Hepatocyte (in vitro differentiated cells): ENCODE data around the gene PLEKHG4B. TPM values are rescaled to one million over a fixed set of nuclear protein-coding genes. Genes with fewer than 3 reads are reported as not detected.

Experiments
- DNase-seq: peaks from one replicate; pipeline ENCODE4 v3.0.0-alpha.2; 2016; ENCODE audit warnings: low spot score
- H2AFZ ChIP-seq: fragments of 200-600 bp; sonication (generic); 2 replicates; pipeline ENCODE4 v1.6.0; 2016; ENCODE audit warnings: antibody characterized with exemption, mild to moderate bottlenecking
- H3K27ac ChIP-seq: fragments of 200-600 bp; sonication (generic); 2 replicates; pipeline ENCODE4 v1.5.1; 2016; ENCODE audit warnings: mild to moderate bottlenecking
- H3K27me3 ChIP-seq: fragments of 200-600 bp; sonication (generic); 2 replicates; pipeline ENCODE4 v1.6.1; 2016
- H3K36me3 ChIP-seq: fragments of 200-600 bp; sonication (generic); replicated peaks from 2 replicates; pipeline ENCODE4 v1.5.1; 2016; ENCODE audit warnings: low read depth; ENCODE audit not compliant: insufficient read depth
- H3K4me1 ChIP-seq: fragments of 200-600 bp; sonication (generic); 2 replicates; pipeline ENCODE4 v1.5.1; 2016; ENCODE audit warnings: mild to moderate bottlenecking, moderate library complexity; ENCODE audit not compliant: insufficient read depth
- H3K4me2 ChIP-seq: fragments of 200-600 bp; sonication (generic); 2 replicates; pipeline ENCODE4 v1.6.0; 2016
- H3K4me3 ChIP-seq: fragments of 200-600 bp; sonication (generic); 2 replicates; pipeline ENCODE4 v1.5.1; 2016; ENCODE audit warnings: mild to moderate bottlenecking
- H3K79me2 ChIP-seq: fragments of 200-600 bp; sonication (generic); 2 replicates; pipeline ENCODE4 v1.6.0; 2017; ENCODE audit warnings: mild to moderate bottlenecking
- H3K9me2 ChIP-seq: fragments of 200-600 bp; sonication (generic); replicated peaks from 2 replicates; pipeline ENCODE4 v1.6.0; 2017; ENCODE audit warnings: mild to moderate bottlenecking; ENCODE audit not compliant: insufficient read depth
- H3K9me3 ChIP-seq: fragments of 200-600 bp; sonication (generic); 2 replicates; pipeline ENCODE4 v1.5.1; 2016; ENCODE audit warnings: low read depth, mild to moderate bottlenecking
- H4K20me1 ChIP-seq: fragments of 200-600 bp; sonication (generic); 2 replicates; pipeline ENCODE4 v1.6.0; 2016; ENCODE audit warnings: mild to moderate bottlenecking; ENCODE audit not compliant: insufficient read depth, poor library complexity, severe bottlenecking
- EZH2 ChIP-seq: fragments of 200-600 bp; sonication (generic); IDR thresholded peaks from 2 replicates; pipeline ENCODE4 v1.6.1; 2016; ENCODE audit warnings: antibody characterized with exemption, mild to moderate bottlenecking, borderline replicate concordance
- EZH2phosphoT487 ChIP-seq: fragments of 200-600 bp; sonication (generic); IDR thresholded peaks from one replicate; pipeline ENCODE4 v1.6.1; 2018; ENCODE audit warnings: antibody characterized with exemption, mild to moderate bottlenecking, low read depth, moderate library complexity; ENCODE audit not compliant: unreplicated experiment, severe bottlenecking
- WGBS: methylation state at CpG from one replicate; pipeline ENCODE4 v1.1.6; 2016; ENCODE audit warnings: low lambda C conversion rate; ENCODE audit errors: missing lambda C conversion rate; 5-methylcytosine and 5-hydroxymethylcytosine counted together
- polyA plus RNA-seq: library from polyadenylated mRNA; unstranded; fragments of >200 nt; fragmentation: Nextera tagmentation; extraction: Ambion mirVana; gene quantifications from 2 replicates; pipeline ENCODE4 v1.2.1, GENCODE V29; 2016
- total RNA-seq: library from RNA; depleted of rRNA; stranded (reverse); fragments of >200 nt; gene quantifications from 2 replicates; pipeline ENCODE4 v1.2.3, GENCODE V29; 2014
- TF ChIP-seq, protein P1 (sequence below): fragments of 200-600 bp; sonication (generic); IDR thresholded peaks from 2 replicates; pipeline ENCODE4 v1.5.1; 2016; ENCODE audit warnings: antibody characterized with exemption, mild to moderate bottlenecking; ENCODE audit not compliant: poor library complexity

PLEKHG4B gene
- total and polyA plus RNA-seq, 2 experiments from 2014 or later = 3.6 to 4.0 TPM

DNA sequence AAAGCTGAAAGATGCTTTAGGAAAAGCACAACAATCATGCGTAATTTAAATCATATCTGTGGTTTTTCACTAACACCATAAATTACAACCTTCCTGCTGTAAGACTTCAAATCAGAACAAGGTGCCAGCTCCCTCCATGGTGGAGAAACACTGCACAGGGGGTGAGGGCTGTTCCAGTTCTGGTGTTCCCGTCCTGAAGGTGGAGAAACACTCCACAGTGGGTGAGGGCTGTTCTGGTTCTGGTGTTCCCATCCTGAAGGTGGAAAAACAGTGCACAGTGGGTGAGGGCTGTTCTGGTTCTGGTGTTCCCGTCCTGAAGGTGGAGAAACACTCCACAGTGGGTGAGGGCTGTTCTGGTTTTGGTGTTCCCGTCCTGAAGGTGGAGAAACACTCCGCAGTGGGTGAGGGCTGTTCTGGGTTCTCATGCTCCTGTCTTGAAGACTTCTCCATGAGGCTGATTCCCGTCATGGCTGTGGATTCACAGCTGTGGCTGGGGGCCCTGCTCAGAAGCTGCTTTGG, 12.9 kb downstream of the PLEKHG4B start:
- H3K79me2 ChIP-seq = no peaks in the 10 kb centered on the region

DNA sequence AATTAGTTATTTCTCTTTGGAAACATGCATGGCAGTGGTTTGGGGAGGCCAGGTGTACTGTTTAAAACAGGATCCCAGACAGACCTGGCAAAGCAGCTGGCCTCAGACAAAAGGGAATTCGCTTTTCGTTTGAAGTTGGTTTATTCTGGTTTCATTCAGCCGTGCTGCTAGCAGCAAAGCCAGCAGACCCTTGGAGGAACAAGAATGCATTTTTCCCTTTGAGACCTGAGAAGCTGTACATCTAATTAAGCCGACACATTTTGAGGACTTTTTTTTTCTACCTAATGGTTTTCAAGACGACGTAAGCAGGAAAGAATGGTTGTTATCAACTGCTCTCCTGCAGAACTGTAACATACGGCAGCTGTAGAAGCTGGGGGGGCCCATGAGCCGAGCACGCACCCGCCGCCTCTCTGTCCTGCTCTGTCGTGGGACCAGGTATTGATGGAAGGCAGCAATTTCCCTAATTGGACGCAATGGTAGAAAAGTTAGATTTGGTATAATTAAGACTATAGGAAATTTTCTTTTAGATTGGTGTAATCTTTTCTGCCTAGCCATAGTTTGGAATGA, 13.6 kb downstream of the PLEKHG4B start:
- H3K36me3 ChIP-seq = no peaks in the 10 kb centered on the region
- H3K9me2 ChIP-seq = no peaks in the 10 kb centered on the region

More for the DNA sequence above, 12.9 kb downstream of the PLEKHG4B start:
- TF ChIP-seq EZH2phosphoT487 = no peak
- no peak for TF ChIP-seq EZH2
- TF ChIP-seq, protein P1, sequence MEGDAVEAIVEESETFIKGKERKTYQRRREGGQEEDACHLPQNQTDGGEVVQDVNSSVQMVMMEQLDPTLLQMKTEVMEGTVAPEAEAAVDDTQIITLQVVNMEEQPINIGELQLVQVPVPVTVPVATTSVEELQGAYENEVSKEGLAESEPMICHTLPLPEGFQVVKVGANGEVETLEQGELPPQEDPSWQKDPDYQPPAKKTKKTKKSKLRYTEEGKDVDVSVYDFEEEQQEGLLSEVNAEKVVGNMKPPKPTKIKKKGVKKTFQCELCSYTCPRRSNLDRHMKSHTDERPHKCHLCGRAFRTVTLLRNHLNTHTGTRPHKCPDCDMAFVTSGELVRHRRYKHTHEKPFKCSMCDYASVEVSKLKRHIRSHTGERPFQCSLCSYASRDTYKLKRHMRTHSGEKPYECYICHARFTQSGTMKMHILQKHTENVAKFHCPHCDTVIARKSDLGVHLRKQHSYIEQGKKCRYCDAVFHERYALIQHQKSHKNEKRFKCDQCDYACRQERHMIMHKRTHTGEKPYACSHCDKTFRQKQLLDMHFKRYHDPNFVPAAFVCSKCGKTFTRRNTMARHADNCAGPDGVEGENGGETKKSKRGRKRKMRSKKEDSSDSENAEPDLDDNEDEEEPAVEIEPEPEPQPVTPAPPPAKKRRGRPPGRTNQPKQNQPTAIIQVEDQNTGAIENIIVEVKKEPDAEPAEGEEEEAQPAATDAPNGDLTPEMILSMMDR = no peak
- Histone ChIP-seq H4K20me1 (no peaks in the 10 kb centered on the region), H3K27ac (no peak overlapping the region), H3K4me2 (no peak overlapping the region), H3K36me3 (no peaks in the 10 kb centered on the region), H3K9me3 (no peaks in the 10 kb centered on the region), H2AFZ (no peak overlapping the region), H3K4me3 (no peak overlapping the region), H3K9me2 (no peaks in the 10 kb centered on the region), H3K27me3 (no peaks in the 10 kb centered on the region), H3K4me1 (no peaks in the 10 kb centered on the region)
- DNase-seq = no peak
- 92% methylated on average over 6 of the region's 6 CpGs for WGBS

DNA sequence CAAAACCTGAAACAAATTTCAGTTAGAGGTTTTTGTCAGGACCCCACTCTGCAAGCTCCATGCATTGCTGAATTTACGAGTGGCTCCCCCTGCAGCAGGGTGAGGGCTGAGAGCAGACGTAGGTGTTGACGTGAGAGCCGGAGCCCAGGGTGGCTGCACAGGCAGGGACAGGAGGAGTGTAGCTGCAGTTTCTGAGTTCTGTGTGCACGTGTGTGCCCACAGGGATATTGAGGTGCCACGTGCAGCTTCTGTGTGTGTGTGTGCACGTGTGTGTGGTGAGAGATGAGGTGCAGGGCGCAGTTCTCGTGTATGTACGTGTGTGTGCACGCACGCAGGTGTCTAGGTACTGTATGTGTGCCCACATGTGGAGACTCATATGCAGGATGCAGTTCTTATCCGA, 14.6 kb downstream of the PLEKHG4B start:
- no peaks in the 10 kb centered on the region for H3K9me2 ChIP-seq
- WGBS = 85% methylated on average over 13 of the region's 13 CpGs
- H3K36me3 ChIP-seq = no peaks in the 10 kb centered on the region
- no peak for DNase-seq
- no peaks in the 10 kb centered on the region for H3K79me2 ChIP-seq
- H3K4me1 ChIP-seq = no peaks in the 10 kb centered on the region
- H3K27ac ChIP-seq = no peak overlapping the region
- no peaks in the 10 kb centered on the region for H3K9me3 ChIP-seq
- H3K4me3 ChIP-seq = no peak overlapping the region
- no peak overlapping the region for H3K4me2 ChIP-seq
- no peak overlapping the region for H2AFZ ChIP-seq
- H4K20me1 ChIP-seq = no peaks in the 10 kb centered on the region
- H3K27me3 ChIP-seq = no peaks in the 10 kb centered on the region
- TF ChIP-seq, protein P1 = no peak
- TF ChIP-seq EZH2phosphoT487 = no peak
- no peak for TF ChIP-seq EZH2

More for the DNA sequence above, 13.6 kb downstream of the PLEKHG4B start:
- Histone ChIP-seq H2AFZ (no peak overlapping the region), H3K27me3 (no peaks in the 10 kb centered on the region), H3K79me2 (no peaks in the 10 kb centered on the region), H3K9me3 (no peaks in the 10 kb centered on the region), H3K4me1 (no peaks in the 10 kb centered on the region), H4K20me1 (no peaks in the 10 kb centered on the region), H3K4me3 (no peak overlapping the region), H3K4me2 (no peak overlapping the region), H3K27ac (no peak overlapping the region)
- 71% methylated on average over 13 of the region's 13 CpGs for WGBS
- no peak for DNase-seq
- TF ChIP-seq EZH2 (no peak), EZH2phosphoT487 (no peak)
- TF ChIP-seq, protein P1 = no peak

DNA sequence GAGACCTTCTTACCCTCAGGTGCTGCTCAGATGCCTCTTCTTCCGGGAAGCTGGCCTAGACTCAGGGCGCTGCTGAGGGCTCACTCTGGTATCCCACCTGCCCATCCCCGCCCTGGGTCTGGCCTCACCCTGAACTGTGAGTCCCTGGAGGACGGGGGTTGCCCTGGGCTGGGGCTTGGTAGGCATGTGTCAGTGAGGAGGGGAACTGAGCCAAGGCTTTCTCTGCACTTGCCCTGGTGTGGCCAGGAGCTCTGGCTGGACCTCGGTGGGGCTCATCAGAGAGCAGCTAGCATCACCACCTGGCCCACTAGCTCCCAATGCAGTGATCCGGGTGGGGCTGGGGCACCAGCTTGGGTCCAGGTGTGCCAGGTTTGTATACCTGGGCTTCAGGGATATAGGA, 15.6 kb downstream of the PLEKHG4B start:
- H3K4me1 ChIP-seq = no peaks in the 10 kb centered on the region
- TF ChIP-seq, protein P1 = no peak
- TF ChIP-seq EZH2 = no peak
- no peak for TF ChIP-seq EZH2phosphoT487
- no peak overlapping the region for H2AFZ ChIP-seq
- H3K36me3 ChIP-seq = no peaks in the 10 kb centered on the region
- H3K9me3 ChIP-seq = no peaks in the 10 kb centered on the region
- 97% methylated on average over 6 of the region's 6 CpGs for WGBS
- no peaks in the 10 kb centered on the region for H4K20me1 ChIP-seq
- H3K4me3 ChIP-seq = no peak overlapping the region
- H3K27me3 ChIP-seq = no peaks in the 10 kb centered on the region
- no peaks in the 10 kb centered on the region for H3K9me2 ChIP-seq
- no peak for DNase-seq
- no peak overlapping the region for H3K27ac ChIP-seq
- no peaks in the 10 kb centered on the region for H3K79me2 ChIP-seq
- H3K4me2 ChIP-seq = no peak overlapping the region
